T-helper 2 cell treated with Interferon-gamma antibody and Interleukin-4, amounts not matched to agents 5 μg/mL and 100 μg/mL, for 36 hours (primary cell): ENCODE data around the gene ERCC6.

Source experiments
- DNase-seq: peaks from one replicate; pipeline ENCODE4 v3.0.0; 2021; ENCODE audit warnings: low spot score
- H3K27ac Mint-ChIP-seq: one replicate; pipeline ENCODE4 v1.8.0; 2021; ENCODE audit warnings: mild to moderate bottlenecking, mixed read lengths
- H3K27me3 Mint-ChIP-seq: one replicate; pipeline ENCODE4 v1.8.0; 2021; ENCODE audit warnings: low read depth, mixed read lengths
- H3K36me3 Mint-ChIP-seq: one replicate; pipeline ENCODE4 v1.8.0; 2021; ENCODE audit warnings: low read depth, mixed read lengths
- H3K4me1 Mint-ChIP-seq: one replicate; pipeline ENCODE4 v1.8.0; 2021; ENCODE audit warnings: low read depth, mixed read lengths
- H3K4me3 Mint-ChIP-seq: one replicate; pipeline ENCODE4 v1.8.0; 2022; ENCODE audit warnings: mild to moderate bottlenecking, moderate library complexity, mixed read lengths
- H3K9me3 Mint-ChIP-seq: one replicate; pipeline ENCODE4 v1.8.0; 2021; ENCODE audit warnings: mixed read lengths

ERCC6 gene

DNA sequence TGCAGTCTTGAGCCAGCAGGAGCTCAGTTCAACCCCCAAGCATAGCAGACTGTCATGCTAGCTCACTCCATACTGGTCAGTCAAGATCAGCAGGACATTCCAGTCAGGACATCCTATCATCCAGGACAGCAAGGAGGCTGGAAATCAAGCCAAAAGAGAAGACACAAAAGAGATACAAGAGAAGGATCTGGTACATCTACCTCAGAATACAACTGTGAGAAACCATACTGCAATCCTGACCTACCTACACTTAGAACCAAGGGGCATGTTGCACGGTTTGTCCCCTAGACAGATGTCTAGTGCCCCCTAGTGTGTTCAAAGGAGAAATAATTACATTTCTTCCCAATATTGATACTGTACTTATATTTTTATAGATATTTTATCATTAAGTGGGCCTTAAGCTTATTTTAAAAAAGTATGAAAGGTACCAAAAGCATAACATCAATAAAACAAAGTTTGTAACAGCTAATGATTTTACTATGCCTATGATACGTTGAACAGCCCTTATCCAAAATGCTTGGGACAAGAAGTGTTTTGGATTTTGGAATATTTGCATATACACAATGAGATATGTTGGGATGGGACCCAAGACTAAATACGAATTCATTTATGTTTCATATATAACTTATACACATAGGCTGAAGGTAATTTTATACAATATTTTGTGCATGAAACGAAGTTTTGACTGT lies 26.7 kb downstream of the ERCC6 start:
- Mint-ChIP-seq H3K9me3 (no peaks in the 10 kb centered on the region), H3K27me3 (peaks cover 2% of the 10 kb centered on the region), H3K27ac (no peak overlapping the region), H3K36me3 (peaks cover 12% of the 10 kb centered on the region), H3K4me3 (no peak overlapping the region), H3K4me1 (peaks cover 23% of the 10 kb centered on the region)
- no peak for DNase-seq

DNA sequence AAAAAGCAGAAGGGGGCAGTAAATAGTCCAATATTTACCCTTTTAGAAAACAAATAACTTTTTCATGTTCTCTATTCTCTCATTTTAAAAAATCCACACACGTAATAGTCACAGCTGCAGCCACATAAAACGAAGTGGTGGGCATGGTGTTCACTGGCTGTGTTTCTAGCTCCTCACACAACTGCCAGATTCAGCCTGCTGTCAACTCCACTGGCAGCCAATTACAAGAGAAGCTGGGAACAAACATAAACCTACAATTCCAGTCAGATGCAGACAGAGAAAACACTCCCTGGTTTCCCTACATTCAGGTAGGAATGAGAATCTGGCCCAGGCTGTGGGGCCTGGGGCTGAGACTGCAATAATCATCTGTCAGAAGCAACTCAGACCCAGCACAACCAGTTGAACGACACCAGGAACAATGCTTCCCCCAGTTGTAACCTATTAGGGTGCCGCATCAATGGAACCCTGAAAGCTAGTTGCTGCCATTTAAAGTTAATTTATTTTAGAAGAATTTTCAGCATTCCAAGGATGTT lies 29.1 kb downstream of the ERCC6 start:
- Mint-ChIP-seq H3K9me3 (no peaks in the 10 kb centered on the region), H3K4me1 (peaks cover 31% of the 10 kb centered on the region), H3K4me3 (no peak overlapping the region), H3K27me3 (peaks cover 4% of the 10 kb centered on the region), H3K36me3 (peaks cover 22% of the 10 kb centered on the region), H3K27ac (no peak overlapping the region)
- DNase-seq, result no peak

DNA sequence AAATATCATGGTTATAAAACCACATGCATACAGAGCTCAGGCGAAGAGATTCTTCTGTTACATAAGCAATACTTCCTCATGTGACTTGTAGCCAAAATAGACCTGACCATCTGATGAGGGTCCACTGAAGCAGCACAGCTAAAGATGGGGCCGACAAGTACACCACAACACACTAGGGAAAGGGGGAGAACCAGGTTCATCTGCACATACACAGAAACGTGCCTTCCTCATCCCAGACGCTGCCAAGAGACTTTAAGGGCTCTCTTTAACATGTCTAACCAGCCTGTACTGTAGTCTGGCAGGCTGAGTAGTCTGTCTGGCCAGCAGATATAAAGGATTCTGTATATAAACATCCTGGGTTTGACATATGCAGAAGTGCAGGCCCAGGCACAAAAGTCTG lies 30.3 kb downstream of the ERCC6 start:
- Mint-ChIP-seq H3K4me3 (peak overlapping the region; percentile 60), H3K27me3 (peaks cover 4% of the 10 kb centered on the region), H3K36me3 (peaks cover 24% of the 10 kb centered on the region), H3K4me1 (peaks cover 31% of the 10 kb centered on the region), H3K27ac (peak overlapping the region; percentile 32), H3K9me3 (no peaks in the 10 kb centered on the region)
- DNase-seq, result no peak

DNA sequence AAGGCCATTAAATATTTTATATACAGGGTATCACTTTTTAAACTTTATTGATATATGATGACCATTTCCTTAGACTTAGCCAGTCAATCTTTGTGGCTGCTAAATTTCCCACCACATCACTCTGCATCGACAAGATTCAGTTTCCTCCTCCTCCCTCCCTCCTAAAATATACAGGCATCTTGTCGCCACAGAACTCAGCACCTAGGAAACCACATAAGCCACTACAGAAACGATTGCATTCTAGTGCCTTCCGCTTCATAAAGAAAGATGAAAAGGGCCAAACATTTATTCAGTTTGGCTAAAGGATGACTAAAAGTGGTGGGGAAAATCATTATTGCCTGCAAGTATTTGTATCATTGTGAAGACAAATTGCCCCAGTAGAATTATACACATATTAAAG lies 30.7 kb downstream of the ERCC6 start:
- peaks cover 4% of the 10 kb centered on the region for H3K27me3 Mint-ChIP-seq
- peaks cover 24% of the 10 kb centered on the region for H3K36me3 Mint-ChIP-seq
- peaks cover 31% of the 10 kb centered on the region for H3K4me1 Mint-ChIP-seq
- no peaks in the 10 kb centered on the region for H3K9me3 Mint-ChIP-seq
- peak; percentile 36 for DNase-seq
- peak overlapping the region; percentile 32 for H3K27ac Mint-ChIP-seq
- peak overlapping the region; percentile 60 for H3K4me3 Mint-ChIP-seq

DNA sequence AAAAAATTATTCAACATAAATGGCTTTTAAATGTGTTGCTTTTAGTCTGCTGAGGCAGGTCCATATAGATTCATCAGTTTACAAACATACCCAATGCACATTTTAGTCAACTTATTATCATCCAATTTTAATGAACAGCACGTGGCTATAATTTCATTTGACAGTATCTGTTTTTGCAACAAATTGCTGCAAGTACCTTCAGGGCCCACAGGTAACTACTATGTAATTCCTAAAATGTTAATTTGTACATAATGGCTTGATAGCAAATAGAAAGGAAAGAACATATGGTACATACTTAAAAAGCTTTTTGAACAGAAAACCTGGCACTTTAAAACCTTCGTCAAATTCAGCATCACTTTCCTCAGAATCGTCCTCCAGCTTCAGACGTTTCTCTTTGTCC lies 33.3 kb downstream of the ERCC6 start:
- H3K4me1 Mint-ChIP-seq, result peaks cover 28% of the 10 kb centered on the region
- H3K9me3 Mint-ChIP-seq, result no peaks in the 10 kb centered on the region
- peaks cover 4% of the 10 kb centered on the region for H3K27me3 Mint-ChIP-seq
- H3K4me3 Mint-ChIP-seq, result no peak overlapping the region
- peaks cover 34% of the 10 kb centered on the region for H3K36me3 Mint-ChIP-seq
- no peak for DNase-seq
- no peak overlapping the region for H3K27ac Mint-ChIP-seq

DNA sequence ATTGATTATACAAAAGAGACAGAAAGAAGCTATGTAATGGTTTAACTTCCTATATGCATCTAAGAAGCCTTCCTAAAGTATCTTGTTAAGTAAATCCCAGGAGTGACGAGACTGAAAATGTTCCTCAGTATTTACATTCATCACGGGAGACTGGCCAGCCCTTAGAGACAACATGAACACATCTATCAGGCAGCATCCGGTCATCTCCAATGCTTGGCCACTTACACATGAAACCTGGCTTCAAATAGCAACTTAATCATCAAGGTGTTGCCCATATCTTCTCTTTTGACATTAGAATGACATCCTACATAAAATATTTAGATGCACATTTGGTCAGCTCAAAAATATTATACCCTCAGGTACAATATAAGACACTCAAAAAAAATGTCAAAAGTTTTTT lies 33.8 kb downstream of the ERCC6 start:
- peaks cover 35% of the 10 kb centered on the region for H3K36me3 Mint-ChIP-seq
- no peak overlapping the region for H3K4me3 Mint-ChIP-seq
- H3K27ac Mint-ChIP-seq, result no peak overlapping the region
- DNase-seq, result no peak
- H3K4me1 Mint-ChIP-seq, result peaks cover 32% of the 10 kb centered on the region
- H3K9me3 Mint-ChIP-seq, result no peaks in the 10 kb centered on the region
- H3K27me3 Mint-ChIP-seq, result peaks cover 2% of the 10 kb centered on the region

DNA sequence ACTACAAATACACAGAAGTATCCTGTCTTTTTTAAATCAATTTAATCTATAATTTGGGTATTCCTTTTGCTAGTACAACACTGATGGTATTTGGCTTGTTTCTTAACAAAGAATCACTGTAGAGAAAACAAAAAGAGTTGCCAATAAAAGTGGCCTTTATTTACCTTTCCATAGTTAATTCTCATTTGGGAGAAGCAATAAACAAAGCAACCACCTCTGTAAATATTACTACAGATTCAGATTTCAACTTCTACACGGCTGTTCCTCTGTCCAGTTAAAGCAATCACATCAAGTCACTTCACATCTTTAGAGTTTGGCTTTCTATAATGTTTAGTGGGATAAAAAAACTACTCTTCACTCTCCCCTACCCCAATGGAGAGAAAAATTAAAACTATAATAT lies 34.4 kb downstream of the ERCC6 start:
- DNase-seq, result no peak
- Mint-ChIP-seq H3K9me3 (no peaks in the 10 kb centered on the region), H3K27ac (no peak overlapping the region), H3K4me3 (no peak overlapping the region), H3K36me3 (peaks cover 34% of the 10 kb centered on the region), H3K27me3 (peaks cover 2% of the 10 kb centered on the region), H3K4me1 (peaks cover 33% of the 10 kb centered on the region)

DNA sequence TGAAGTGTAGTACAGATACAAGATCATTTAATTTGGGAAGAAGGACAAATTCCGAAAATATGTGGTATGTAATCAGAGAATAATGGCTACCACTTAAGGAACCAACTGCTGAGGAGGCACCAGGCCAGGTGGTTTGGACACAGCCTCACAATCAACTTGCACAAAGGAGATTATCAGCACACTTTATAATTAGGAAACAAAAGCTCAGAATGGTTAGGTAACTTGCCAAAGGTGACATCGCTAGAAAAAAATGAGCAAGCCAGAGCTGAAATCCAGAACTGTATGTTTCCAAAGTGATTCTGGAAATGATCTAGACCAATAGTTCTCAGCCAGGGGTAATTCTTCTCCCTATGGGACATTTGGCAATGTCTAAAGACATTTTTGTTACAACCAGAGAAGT lies 36.6 kb downstream of the ERCC6 start:
- DNase-seq, result no peak
- Mint-ChIP-seq H3K36me3 (peaks cover 41% of the 10 kb centered on the region), H3K27ac (no peak overlapping the region), H3K4me3 (no peak overlapping the region), H3K27me3 (peaks cover 2% of the 10 kb centered on the region), H3K9me3 (no peaks in the 10 kb centered on the region), H3K4me1 (peaks cover 27% of the 10 kb centered on the region)

DNA sequence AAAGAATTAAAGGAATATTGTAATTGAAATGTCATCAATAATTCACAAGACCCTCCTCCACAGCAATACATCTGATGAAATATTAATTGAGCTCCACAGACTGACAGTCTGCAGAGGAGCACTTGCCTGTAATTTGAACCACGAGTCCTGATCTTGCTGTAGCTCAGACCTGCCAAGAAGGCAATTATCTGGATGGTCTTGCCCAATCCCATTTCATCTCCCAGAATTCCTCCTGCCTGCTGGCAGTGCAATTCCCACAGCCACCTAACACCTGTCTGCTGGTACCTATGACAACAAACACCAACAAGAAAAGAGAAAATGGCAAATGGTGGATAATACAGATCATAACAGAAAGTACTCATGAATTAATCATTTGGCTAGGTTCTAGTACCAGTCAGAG lies 38.5 kb downstream of the ERCC6 start:
- Mint-ChIP-seq H3K4me3 (no peak overlapping the region), H3K36me3 (peaks cover 30% of the 10 kb centered on the region), H3K4me1 (peaks cover 19% of the 10 kb centered on the region), H3K9me3 (no peaks in the 10 kb centered on the region), H3K27ac (no peak overlapping the region), H3K27me3 (no peaks in the 10 kb centered on the region)
- no peak for DNase-seq

DNA sequence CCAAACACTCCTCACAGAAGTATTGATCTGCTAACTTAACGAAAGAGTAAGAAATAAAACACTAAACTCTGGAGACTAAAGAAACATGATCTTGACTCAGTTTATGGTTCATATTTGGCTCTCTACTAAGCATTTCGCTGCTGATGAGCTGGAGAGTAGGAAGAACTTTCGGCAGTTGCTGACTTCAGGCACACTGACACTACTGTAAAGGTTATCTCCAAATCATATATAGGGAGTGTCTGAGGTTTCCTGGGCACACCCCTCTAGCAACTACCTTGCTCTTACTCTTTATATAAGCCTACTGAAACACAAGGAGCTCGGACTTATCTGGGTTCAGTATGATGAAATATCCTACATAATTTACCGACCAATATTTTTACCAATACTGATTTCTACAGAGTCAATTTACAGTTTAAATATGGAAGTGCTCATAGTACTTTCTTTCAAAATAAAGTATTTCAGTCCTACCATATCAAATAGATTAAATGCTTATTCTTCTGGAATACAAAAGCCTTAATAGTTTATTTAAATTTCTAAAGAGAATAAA lies 39.5 kb downstream of the ERCC6 start:
- Mint-ChIP-seq H3K36me3 (peaks cover 25% of the 10 kb centered on the region), H3K27me3 (no peaks in the 10 kb centered on the region), H3K27ac (peak overlapping the region; percentile 41), H3K4me3 (peak overlapping the region; percentile 45), H3K9me3 (no peaks in the 10 kb centered on the region), H3K4me1 (peaks cover 19% of the 10 kb centered on the region)
- no peak for DNase-seq

DNA sequence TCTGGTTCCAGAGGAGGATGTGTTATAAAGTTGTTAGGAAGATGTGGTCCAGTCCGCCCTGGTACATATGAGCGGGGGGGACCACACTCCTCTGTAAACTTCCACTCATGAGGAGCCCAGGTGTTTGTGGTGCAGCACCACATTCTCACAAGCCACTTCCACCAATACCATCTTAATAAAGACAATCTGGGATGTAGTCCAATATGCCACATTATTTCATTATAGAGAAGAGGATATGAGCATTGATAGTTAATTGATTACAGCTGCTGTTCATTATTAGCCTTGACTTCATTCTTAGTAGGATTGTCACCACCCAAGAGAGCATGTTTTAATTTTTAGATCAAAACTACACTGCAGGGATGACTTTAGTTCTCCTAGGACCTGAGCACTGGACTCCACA lies 40.5 kb downstream of the ERCC6 start:
- H3K36me3 Mint-ChIP-seq, result peaks cover 25% of the 10 kb centered on the region
- no peaks in the 10 kb centered on the region for H3K9me3 Mint-ChIP-seq
- no peak overlapping the region for H3K27ac Mint-ChIP-seq
- H3K4me3 Mint-ChIP-seq, result no peak overlapping the region
- DNase-seq, result no peak
- H3K27me3 Mint-ChIP-seq, result no peaks in the 10 kb centered on the region
- H3K4me1 Mint-ChIP-seq, result peaks cover 19% of the 10 kb centered on the region

DNA sequence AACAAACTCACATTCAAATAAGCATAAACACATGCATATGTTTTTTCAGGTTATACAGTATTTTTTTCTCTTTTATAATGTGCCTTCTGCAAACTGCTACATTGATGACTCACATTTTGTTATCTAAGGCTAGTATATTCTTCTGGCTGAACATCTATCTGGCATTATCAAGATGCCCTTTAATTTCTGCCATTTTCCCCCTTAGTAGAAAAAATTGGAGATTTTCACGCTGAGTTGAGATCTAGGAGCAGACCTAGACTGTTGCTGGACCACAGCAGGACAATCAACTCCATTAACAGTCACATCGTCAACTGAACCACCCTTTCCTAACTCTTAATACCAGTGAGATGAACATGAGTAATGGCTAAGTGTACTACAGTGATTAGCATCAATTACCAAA lies 41.6 kb downstream of the ERCC6 start:
- H3K36me3 Mint-ChIP-seq, result peaks cover 19% of the 10 kb centered on the region
- no peaks in the 10 kb centered on the region for H3K27me3 Mint-ChIP-seq
- no peak for DNase-seq
- H3K27ac Mint-ChIP-seq, result no peak overlapping the region
- H3K4me3 Mint-ChIP-seq, result no peak overlapping the region
- H3K9me3 Mint-ChIP-seq, result no peaks in the 10 kb centered on the region
- peaks cover 22% of the 10 kb centered on the region for H3K4me1 Mint-ChIP-seq

DNA sequence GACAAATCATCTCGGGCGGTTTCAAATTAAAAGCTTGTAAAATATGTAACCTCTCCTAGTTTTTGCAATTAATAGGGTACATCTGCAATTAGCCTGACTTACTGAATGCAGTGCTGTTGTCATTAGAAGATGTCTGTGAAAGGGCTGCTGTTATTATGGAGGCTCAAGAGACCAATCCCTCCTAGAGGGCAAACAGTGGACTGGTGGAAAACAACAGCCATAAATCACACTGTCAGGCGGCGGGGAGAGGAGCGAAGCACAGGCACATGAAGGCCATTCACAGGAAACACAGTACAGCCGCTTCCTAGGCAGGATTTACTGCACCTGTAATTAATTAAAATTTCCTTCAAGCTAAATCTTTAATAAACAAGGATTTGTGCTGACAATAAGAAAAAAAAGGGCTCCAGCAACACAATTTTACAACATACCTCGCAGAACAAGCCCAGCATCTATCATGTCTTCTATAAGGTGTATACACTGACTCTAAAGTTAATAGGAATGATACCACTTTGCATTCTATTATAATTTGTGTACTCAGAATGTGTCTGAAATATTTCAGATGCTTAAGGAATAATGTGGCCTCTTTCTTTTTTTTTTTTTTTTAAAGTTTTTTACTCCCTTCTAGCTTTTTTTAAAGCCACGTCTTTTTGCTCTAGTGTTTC lies 50.7 kb downstream of the ERCC6 start:
- Mint-ChIP-seq H3K9me3 (no peaks in the 10 kb centered on the region), H3K4me1 (peaks cover 21% of the 10 kb centered on the region), H3K27me3 (no peaks in the 10 kb centered on the region), H3K27ac (no peak overlapping the region), H3K36me3 (peaks cover 8% of the 10 kb centered on the region), H3K4me3 (no peak overlapping the region)
- DNase-seq, result no peak

DNA sequence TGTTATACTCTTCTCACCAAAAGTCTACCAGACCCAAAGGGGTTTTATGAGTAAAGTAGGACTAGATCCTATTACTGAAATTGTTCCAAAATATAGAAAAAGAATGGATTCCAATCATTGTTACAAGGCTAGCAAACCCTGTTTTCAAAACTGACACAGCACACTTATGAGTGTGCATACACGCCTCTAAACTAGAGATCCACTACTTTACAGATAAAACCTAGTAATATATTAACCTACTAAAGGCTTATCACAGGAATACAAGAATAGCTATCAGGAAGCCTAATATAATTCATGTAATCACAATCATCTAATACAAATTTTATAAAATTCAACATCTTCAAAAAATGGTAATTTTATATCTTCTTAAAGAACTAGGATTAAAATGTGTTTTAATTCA lies 52.2 kb downstream of the ERCC6 start:
- no peaks in the 10 kb centered on the region for H3K27me3 Mint-ChIP-seq
- no peak for DNase-seq

More for the DNA sequence above, 52.2 kb downstream of the ERCC6 start:
- H3K36me3 Mint-ChIP-seq, result peaks cover 12% of the 10 kb centered on the region
- H3K4me3 Mint-ChIP-seq, result no peak overlapping the region
- no peaks in the 10 kb centered on the region for H3K9me3 Mint-ChIP-seq
- H3K27ac Mint-ChIP-seq, result no peak overlapping the region
- H3K4me1 Mint-ChIP-seq, result peaks cover 12% of the 10 kb centered on the region
